Hypothalamus (tissue), 51 donors: Measurements from ENCODE around the gene KCNMA1.
"Not testable (repeated sequence)": the region's sequence is repeated elsewhere in the genome, so short reads cannot be mapped to it uniquely, and the experiment has no call there.

ENCODE experiments used
- DNase-seq, 51 donors: peaks; one replicate each; lab custom pipeline; 2025; lab: John Stamatoyannopoulos, UW

The KCNMA1 gene

GRCh38 chr10:77637532-77638320, at the start of gene KCNMA1:
Gene KCNMA1 (minus strand): TSS chr10:77637808.
- DNase-seq, result peak in 30 of 51 donors; percentile 16 to 70 (median 37)

GRCh38 chr10:77686650-77687417, 49.2 kb upstream of the KCNMA1 start:
- DNase-seq, result no peak

- DNase-seq, result no peak
These were observed 48.5 kb upstream of the KCNMA1 start for GRCh38 chr10:77686096-77686495.

GRCh38 chr10:77685432-77685831, 47.8 kb upstream of the KCNMA1 start:
- DNase-seq, result no peak

- not testable (repeated sequence) for DNase-seq
These were observed 45.5 kb upstream of the KCNMA1 start for GRCh38 chr10:77683088-77683432.

GRCh38 chr10:77682393-77683087, 44.9 kb upstream of the KCNMA1 start:
- DNase-seq, result no peak

- no peak for DNase-seq
These were observed 44.2 kb upstream of the KCNMA1 start for GRCh38 chr10:77681839-77682238.

GRCh38 chr10:77680811-77681210, 43.2 kb upstream of the KCNMA1 start:
- no peak for DNase-seq

- DNase-seq, result no peak
These were observed 42.5 kb upstream of the KCNMA1 start for GRCh38 chr10:77680065-77680464.

GRCh38 chr10:77679217-77679616, 41.6 kb upstream of the KCNMA1 start:
- no peak for DNase-seq

GRCh38 chr10:77678146-77678545, 40.5 kb upstream of the KCNMA1 start:
- no peak for DNase-seq

- no peak for DNase-seq
These were observed 37.7 kb upstream of the KCNMA1 start for GRCh38 chr10:77675347-77675746.

GRCh38 chr10:77673515-77674140, 36.0 kb upstream of the KCNMA1 start:
- DNase-seq, result no peak

GRCh38 chr10:77673101-77673500, 35.5 kb upstream of the KCNMA1 start:
- DNase-seq, result no peak

GRCh38 chr10:77671594-77672252, 34.1 kb upstream of the KCNMA1 start:
- DNase-seq, result no peak

GRCh38 chr10:77670817-77671443, 33.3 kb upstream of the KCNMA1 start:
- DNase-seq, result no peak

- no peak for DNase-seq
These were observed 32.3 kb upstream of the KCNMA1 start for GRCh38 chr10:77669892-77670291.

- DNase-seq, result no peak
These were observed 30.1 kb upstream of the KCNMA1 start for GRCh38 chr10:77667426-77668324.

- DNase-seq, result no peak
These were observed 29.2 kb upstream of the KCNMA1 start for GRCh38 chr10:77666821-77667220.
